K562 (cell line): ENCODE results near the gene LETM1. TPM values are rescaled to one million over a fixed set of nuclear protein-coding genes. Genes with fewer than 3 reads are reported as not detected.

Source experiments
- ATF7 ChIP-seq: fragments of 450-650 bp; IDR thresholded peaks from 2 replicates; pipeline ENCODE4 v1.7.1; 2014; ENCODE audit warnings: mild to moderate bottlenecking, moderate library complexity
- CBFA2T3 ChIP-seq: fragments of 450-650 bp; IDR thresholded peaks from 2 replicates; pipeline ENCODE4 v1.6.1; 2017
- EHMT2 ChIP-seq: fragments of 450-650 bp; IDR thresholded peaks from 2 replicates; pipeline ENCODE4 v1.6.1; 2018; ENCODE audit warnings: antibody characterized with exemption
- ELF4 ChIP-seq: fragments of 450-650 bp; formaldehyde crosslinking; IDR thresholded peaks from 2 replicates; pipeline ENCODE4 v1.4.0; 2022; ENCODE audit warnings: missing genetic modification characterization
- ESRRA ChIP-seq: fragments of 450-650 bp; IDR thresholded peaks from 2 replicates; pipeline ENCODE4 v1.6.1; 2014; ENCODE audit warnings: low read depth, mild to moderate bottlenecking, moderate library complexity, borderline replicate concordance
- FIP1L1 ChIP-seq: fragments of 200-400 bp; formaldehyde crosslinking; IDR thresholded peaks from 2 replicates; pipeline ENCODE4 v1.6.1; 2018; ENCODE audit warnings: mild to moderate bottlenecking, low read depth, low read length; ENCODE audit not compliant: poor library complexity, severe bottlenecking
- GATA2 ChIP-seq: sonication (generic); formaldehyde crosslinking; IDR thresholded peaks from 2 replicates; pipeline ENCODE4 v1.4.0; 2020; ENCODE audit warnings: mild to moderate bottlenecking, missing genetic modification reagents
- HLTF ChIP-seq: fragments of 450-650 bp; IDR thresholded peaks from 2 replicates; pipeline ENCODE4 v1.6.1; 2016
- HMBOX1 ChIP-seq: sonication (generic); IDR thresholded peaks from 2 replicates; pipeline ENCODE4 v1.6.1; 2016
- ID3 ChIP-seq, 2 experiments: fragments of 250-450 bp in 1 of 2; fragments of 450-650 bp in 1 of 2; sonication (Bioruptor Pico) in 1 of 2; IDR thresholded peaks; 2 replicates each; pipeline versions ENCODE4 v1.6.1 to v1.8.0; 2016 to 2021; ENCODE audit warnings: mild to moderate bottlenecking in 2 of 2, moderate library complexity in 2 of 2, missing compliant biosample characterization in 1 of 2, missing genetic modification characterization in 1 of 2
- KLF16 ChIP-seq: IDR thresholded peaks from 2 replicates; pipeline ENCODE4 v1.6.1; 2016; ENCODE audit warnings: antibody characterized with exemption
- MBD2 ChIP-seq: sonication (generic); IDR thresholded peaks from 2 replicates; pipeline ENCODE4 v1.6.1; 2016; ENCODE audit warnings: low read depth, borderline replicate concordance
- MEF2A ChIP-seq: IDR thresholded peaks from 2 replicates; pipeline ENCODE4 v1.6.1; 2011; ENCODE audit warnings: low read depth, mild to moderate bottlenecking, low read length, moderate library complexity; ENCODE audit not compliant: control insufficient read depth
- MTF1 ChIP-seq: fragments of 250-450 bp; sonication (Bioruptor Pico); IDR thresholded peaks from 2 replicates; pipeline ENCODE4 v1.9.0; 2021; ENCODE audit warnings: moderate library complexity, mild to moderate bottlenecking, inconsistent platforms, borderline replicate concordance
- MXI1 ChIP-seq: IDR thresholded peaks from 2 replicates; pipeline ENCODE4 v1.6.1; 2011; ENCODE audit warnings: low read depth, mild to moderate bottlenecking, improper control_type of control experiment, low read length
- NFIC ChIP-seq: fragments of 450-650 bp; IDR thresholded peaks from 2 replicates; pipeline ENCODE4 v1.6.1; 2017; ENCODE audit warnings: mild to moderate bottlenecking, inconsistent platforms
- PKNOX1 ChIP-seq: fragments of 450-650 bp; IDR thresholded peaks from 2 replicates; pipeline ENCODE4 v1.6.1; 2016
- PYGO2 ChIP-seq: fragments of 450-650 bp; IDR thresholded peaks from 2 replicates; pipeline ENCODE4 v1.6.1; 2016; ENCODE audit warnings: mild to moderate bottlenecking, missing genetic modification characterization, moderate library complexity, missing compliant biosample characterization
- SAP30 ChIP-seq: fragments of 200-600 bp; sonication (generic); IDR thresholded peaks from 2 replicates; pipeline ENCODE4 v1.6.1; 2012; ENCODE audit warnings: borderline replicate concordance, low read depth, mild to moderate bottlenecking, moderate library complexity, low read length, control low read depth, inconsistent platforms; ENCODE audit not compliant: insufficient read depth, poor library complexity, severe bottlenecking
- SIX5 ChIP-seq, 2 experiments: IDR thresholded peaks; 2 replicates each; pipeline ENCODE4 v1.6.1; 2011; ENCODE audit warnings: low read length in 2 of 2, borderline replicate concordance in 1 of 2, low read depth in 1 of 2, mild to moderate bottlenecking in 1 of 2, moderate library complexity in 1 of 2; ENCODE audit not compliant: insufficient read depth in 1 of 2
- TBL1XR1 ChIP-seq, 2 experiments: IDR thresholded peaks; 2 replicates each; pipeline ENCODE4 v1.6.1; 2012; ENCODE audit warnings: improper control_type of control experiment in 2 of 2, low read length in 2 of 2, mild to moderate bottlenecking in 1 of 2
- TCF3 ChIP-seq: sonication (generic); formaldehyde crosslinking; IDR thresholded peaks from 2 replicates; pipeline ENCODE4 v1.4.0; 2020; ENCODE audit warnings: mild to moderate bottlenecking, missing genetic modification reagents
- TOE1 ChIP-seq, 2 experiments: fragments of 450-650 bp in 1 of 2; sonication (generic) in 1 of 2; formaldehyde crosslinking in 1 of 2; IDR thresholded peaks; 2 replicates each; pipeline versions ENCODE4 v1.7.1 to v1.8.0; 2016 to 2022; ENCODE audit warnings: borderline replicate concordance in 2 of 2, mild to moderate bottlenecking in 2 of 2, antibody characterized with exemption in 1 of 2, inconsistent platforms in 1 of 2, low read depth in 1 of 2, missing genetic modification reagents in 1 of 2, moderate library complexity in 1 of 2
- ZEB2 ChIP-seq: fragments of 450-650 bp; IDR thresholded peaks from 2 replicates; pipeline ENCODE4 v1.6.1; 2016
- ZNF140 ChIP-seq: fragments of 250-450 bp; sonication (Bioruptor Pico); IDR thresholded peaks from 2 replicates; pipeline ENCODE4 v1.8.0; 2021; ENCODE audit warnings: moderate library complexity, mild to moderate bottlenecking, inconsistent platforms
- ZNF311 ChIP-seq: fragments of 250-450 bp; sonication (Bioruptor Pico); IDR thresholded peaks from 2 replicates; pipeline ENCODE4 v1.4.0; 2020; ENCODE audit warnings: mild to moderate bottlenecking, moderate library complexity
- ZNF589 ChIP-seq: fragments of 200-800 bp; sonication (Bioruptor generic); IDR thresholded peaks from 2 replicates; pipeline ENCODE4 v1.6.1; 2016; ENCODE audit warnings: low read depth, missing genetic modification characterization, missing compliant biosample characterization
- ZNF778 ChIP-seq: fragments of 450-650 bp; formaldehyde crosslinking; IDR thresholded peaks from 2 replicates; pipeline ENCODE4 v1.4.0; 2020; ENCODE audit warnings: mild to moderate bottlenecking, moderate library complexity
- polyA plus RNA-seq, 8 experiments: library from polyadenylated mRNA; depleted of rRNA in 4 of 8; stranded (reverse) in 5 of 8; unstranded in 3 of 8; fragments of >200 nt; fragmentation: Nextera tagmentation in 2 of 8; fragmentation: Illumina TruSeq in 1 of 8; extraction: Ambion mirVana in 2 of 8; extraction: Trizol in 1 of 8; gene quantifications; 2 replicates each; pipeline versions ENCODE4 v1.2.1 to v1.2.3, GENCODE V29; 2011 to 2014; ENCODE audit warnings: inconsistent platforms in 1 of 8, missing spikeins in 1 of 8
- total RNA-seq, 7 experiments: library from RNA; depleted of rRNA in 6 of 7; stranded (reverse); fragments of >200 nt in 6 of 7; fragmentation: Illumina TruSeq in 2 of 7; extraction: Trizol in 2 of 7; gene quantifications; 2 replicates each; pipeline versions ENCODE4 v1.2.1 to v1.2.3, GENCODE V29; 2011 to 2021; ENCODE audit warnings: low replicate concordance in 1 of 7

LETM1 gene
- total and polyA plus RNA-seq, 9 of the 15 experiments (the other 6 are each of a cell fraction or from before 2014, with no cell fraction given): 3.9 to 109 (median 35.0) TPM

GRCh38 chr4:1882850-1883271 lies 26.9 kb upstream of the LETM1 start (continued):
- TF ChIP-seq ID3 (CRISPR knock-in tag; IDR thresholded peaks at IDR 0.05) (no peak), ID3 (tag; IDR thresholded peaks at IDR 0.05) (peak; percentile 86), TOE1 (IDR thresholded peaks at IDR 0.05; ENCODE audit: borderline replicate concordance) (no peak), TOE1 (CRISPR knock-in tag; IDR thresholded peaks at IDR 0.05; ENCODE audit: borderline replicate concordance, low read depth) (no peak), ESRRA (peak; percentile 97), GATA2 (CRISPR knock-in tag) (peak; percentile 93), MBD2 (peak; percentile 69; the same call in 1 of the 2 replicates), CBFA2T3 (peak; percentile 100), MXI1 (peak; percentile 35; the same call in 1 of the 2 replicates), ELF4 (CRISPR knock-in tag) (peak; percentile 86), ZNF778 (CRISPR knock-in tag) (no peak), MEF2A (peak; percentile 26; the same call in 1 of the 2 replicates), ZNF589 (CRISPR knock-in tag) (peak; percentile 80; the same call in 1 of the 2 replicates), FIP1L1 (no peak), KLF16 (peak; percentile 96), ZEB2 (peak; percentile 46; the same call in 1 of the 2 replicates), HMBOX1 (0 out of 2 replicates have a peak, but pooled peaks have one; percentile 18), ATF7 (peak; percentile 61; the same call in 1 of the 2 replicates), SAP30 (no peak), TCF3 (CRISPR knock-in tag) (peak; percentile 99), SIX5 (IDR thresholded peaks at IDR 0.05; ENCODE audit: borderline replicate concordance in 1 of 2, insufficient read depth in 1 of 2, low read depth in 1 of 2, low read length in 2 of 2) (no peak), MTF1 (CRISPR knock-in tag) (no peak), NFIC (peak; percentile 96), HLTF (peak; percentile 95), PYGO2 (tag) (0 out of 2 replicates have a peak, but pooled peaks have one; percentile 36), ZNF311 (CRISPR knock-in tag) (peak; percentile 71; the same call in 1 of the 2 replicates), ZNF140 (CRISPR knock-in tag) (no peak), PKNOX1 (peak; percentile 95), EHMT2 (peak; percentile 92), TBL1XR1 (IDR thresholded peaks at IDR 0.05; ENCODE audit: low read length in 2 of 2) (peak in 1 of 2 experiments; percentile 86; a peak in 2 of 4 replicates)
